Measurements from ENCODE around the gene STK4. TPM values are rescaled to one million over a fixed set of nuclear protein-coding genes. Genes with fewer than 3 reads are reported as not detected.
"Not testable (repeated sequence)": the region's sequence is repeated elsewhere in the genome, so short reads cannot be mapped to it uniquely, and the experiment has no call there.

STK4 gene
- total and polyA plus RNA-seq, 12 donors, result 7.1 to 39.3 (median 28.0) TPM

DNA sequence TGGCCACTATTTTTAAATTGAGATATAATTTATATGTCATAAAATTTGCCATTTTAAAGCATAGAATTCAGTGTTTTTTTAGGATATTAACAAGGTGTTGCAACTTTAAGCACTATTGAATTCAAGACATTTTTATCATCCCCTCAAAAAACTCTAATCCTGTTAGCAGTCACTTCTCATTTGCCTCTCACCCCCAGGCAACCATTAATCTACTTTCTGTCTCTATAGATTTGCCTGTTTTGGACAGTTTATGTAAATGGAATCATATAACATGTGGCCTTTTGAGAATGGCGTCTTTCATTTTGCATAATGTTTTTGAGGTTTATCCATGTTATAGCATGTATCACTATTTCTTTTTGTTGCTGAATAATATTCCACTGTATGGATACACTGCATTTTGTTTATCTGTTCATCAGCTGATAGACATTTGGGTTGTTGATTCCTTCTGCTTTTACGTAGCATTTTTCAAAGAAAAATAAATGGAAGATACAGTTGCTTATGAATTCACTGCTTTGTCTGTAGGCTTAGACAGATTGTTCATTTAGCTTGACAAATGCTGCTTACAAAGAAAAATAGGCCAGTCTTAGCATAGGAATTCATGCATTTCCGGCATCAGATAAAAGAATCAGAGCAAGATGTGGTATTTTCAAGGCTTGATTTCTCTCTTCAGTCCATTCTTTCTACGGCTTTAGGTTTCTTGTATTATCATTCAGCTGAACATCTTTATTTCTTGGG is 52.9 kb downstream of the STK4 start:
- Histone ChIP-seq H3K27me3 (no peaks in the 10 kb centered on the region), H3K9me3 (replicated peaks in 1 of 3) (no peaks in the 10 kb centered on the region), H3K27ac (no peak overlapping the region), H3K4me1 (replicated peaks in 1 of 2) (peaks cover 17 to 34% of the 10 kb centered on the region in 2 donors), H3K36me3 (replicated peaks in 1 of 2) (peaks cover 0 to 3% of the 10 kb centered on the region in 2 donors), H3K4me3 (no peak overlapping the region)
- WGBS, 4 donors, result 72 to 87% (median 78%) methylated on average over 4 of the region's 4 CpGs
- DNase-seq, result no peak
- intact Hi-C loops (cut with DNase I), result loop anchor here (5.0 to 10.0 kb wide), 2 partner anchors 96 to 268 kb away; partner anchors contain the start of gene WFDC5 (in 1 of the 2)
- TF ChIP-seq, protein P1, sequence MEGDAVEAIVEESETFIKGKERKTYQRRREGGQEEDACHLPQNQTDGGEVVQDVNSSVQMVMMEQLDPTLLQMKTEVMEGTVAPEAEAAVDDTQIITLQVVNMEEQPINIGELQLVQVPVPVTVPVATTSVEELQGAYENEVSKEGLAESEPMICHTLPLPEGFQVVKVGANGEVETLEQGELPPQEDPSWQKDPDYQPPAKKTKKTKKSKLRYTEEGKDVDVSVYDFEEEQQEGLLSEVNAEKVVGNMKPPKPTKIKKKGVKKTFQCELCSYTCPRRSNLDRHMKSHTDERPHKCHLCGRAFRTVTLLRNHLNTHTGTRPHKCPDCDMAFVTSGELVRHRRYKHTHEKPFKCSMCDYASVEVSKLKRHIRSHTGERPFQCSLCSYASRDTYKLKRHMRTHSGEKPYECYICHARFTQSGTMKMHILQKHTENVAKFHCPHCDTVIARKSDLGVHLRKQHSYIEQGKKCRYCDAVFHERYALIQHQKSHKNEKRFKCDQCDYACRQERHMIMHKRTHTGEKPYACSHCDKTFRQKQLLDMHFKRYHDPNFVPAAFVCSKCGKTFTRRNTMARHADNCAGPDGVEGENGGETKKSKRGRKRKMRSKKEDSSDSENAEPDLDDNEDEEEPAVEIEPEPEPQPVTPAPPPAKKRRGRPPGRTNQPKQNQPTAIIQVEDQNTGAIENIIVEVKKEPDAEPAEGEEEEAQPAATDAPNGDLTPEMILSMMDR (IDR thresholded peaks at IDR 0.05), result no peak
- TF ChIP-seq POLR2A (IDR thresholded peaks at IDR 0.05), result no peak

DNA sequence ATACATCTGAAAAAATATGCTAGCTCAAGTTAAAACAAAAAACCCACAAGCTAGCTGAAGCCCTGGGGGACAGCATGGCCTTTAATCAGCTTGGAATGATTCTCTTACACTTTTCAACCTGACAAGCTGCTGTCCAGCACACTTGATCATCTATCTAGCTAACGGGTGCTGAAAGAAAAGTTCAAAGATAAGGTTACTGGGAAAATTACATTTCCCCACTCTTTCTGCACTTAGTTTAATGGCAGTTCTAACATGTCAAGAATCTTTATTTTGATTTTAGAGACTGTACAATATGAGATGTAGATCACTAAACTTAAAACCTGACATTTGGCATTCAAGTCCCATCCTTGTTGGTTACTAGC is 53.4 kb downstream of the STK4 start:
- no peaks in the 10 kb centered on the region for H3K9me3 ChIP-seq (replicated peaks in 1 of 3)
- no peak overlapping the region for H3K4me3 ChIP-seq
- no peaks in the 10 kb centered on the region for H3K27me3 ChIP-seq
- no peak for DNase-seq
- TF ChIP-seq, protein P1 (IDR thresholded peaks at IDR 0.05), result no peak
- no peak for TF ChIP-seq POLR2A (IDR thresholded peaks at IDR 0.05)
- intact Hi-C loops (cut with DNase I), result loop anchor here (5.0 to 10.0 kb wide), 2 partner anchors 95 to 268 kb away; partner anchors contain the start of gene WFDC5 (in 1 of the 2)
- peaks cover 17 to 31% of the 10 kb centered on the region in 2 donors for H3K4me1 ChIP-seq (replicated peaks in 1 of 2)
- H3K36me3 ChIP-seq (replicated peaks in 1 of 2), result peaks cover 0 to 6% of the 10 kb centered on the region in 2 donors
- H3K27ac ChIP-seq, result no peak overlapping the region
- WGBS, 4 donors, result 30 to 58% (median 47%) methylated on average over 1 of the region's 1 CpG

DNA sequence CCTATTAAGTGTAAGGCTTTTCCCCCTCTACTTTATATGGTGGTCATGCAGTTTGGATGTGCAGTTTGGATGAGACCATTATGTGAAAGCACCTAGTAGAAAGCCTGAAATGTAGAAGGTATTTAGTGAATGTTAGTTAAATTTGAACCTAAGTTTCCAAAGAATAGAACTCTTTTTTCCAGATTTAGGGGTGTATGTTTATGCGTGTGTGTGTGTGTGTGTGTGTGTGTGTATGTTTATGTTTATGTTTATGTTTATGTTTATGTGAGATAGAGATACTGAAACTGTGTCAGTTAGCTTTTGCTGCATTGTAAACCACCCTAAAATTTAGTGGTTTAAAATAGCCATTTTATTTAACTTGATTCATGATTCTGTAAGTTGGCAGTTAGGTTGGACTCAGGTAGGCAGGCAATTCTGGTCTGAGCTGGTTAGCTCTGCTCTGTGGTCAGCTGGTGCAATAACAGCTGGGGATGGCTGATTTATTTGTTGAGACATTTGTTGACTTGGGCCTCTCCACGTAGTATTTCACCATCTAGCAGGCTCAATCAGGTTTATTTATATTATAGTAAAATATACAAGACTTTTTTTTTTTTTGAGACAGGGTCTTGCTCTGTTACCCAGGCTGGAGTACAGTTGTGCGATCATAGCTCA is 54.0 kb downstream of the STK4 start:
- H3K9me3 ChIP-seq (replicated peaks in 1 of 3), result no peaks in the 10 kb centered on the region
- intact Hi-C loops (cut with DNase I), result no loop called here
- peaks cover 0 to 12% of the 10 kb centered on the region in 2 donors for H3K36me3 ChIP-seq (replicated peaks in 1 of 2)
- no peak for TF ChIP-seq POLR2A (IDR thresholded peaks at IDR 0.05)
- TF ChIP-seq, protein P1 (IDR thresholded peaks at IDR 0.05), result no peak
- H3K27me3 ChIP-seq, result no peaks in the 10 kb centered on the region
- WGBS, 4 donors, result 76 to 87% (median 82%) methylated on average over 3 of the region's 3 CpGs
- H3K4me1 ChIP-seq (replicated peaks in 1 of 2), result peaks cover 16 to 25% of the 10 kb centered on the region in 2 donors
- no peak overlapping the region for H3K4me3 ChIP-seq
- H3K27ac ChIP-seq, result no peak overlapping the region
- DNase-seq, result no peak

DNA sequence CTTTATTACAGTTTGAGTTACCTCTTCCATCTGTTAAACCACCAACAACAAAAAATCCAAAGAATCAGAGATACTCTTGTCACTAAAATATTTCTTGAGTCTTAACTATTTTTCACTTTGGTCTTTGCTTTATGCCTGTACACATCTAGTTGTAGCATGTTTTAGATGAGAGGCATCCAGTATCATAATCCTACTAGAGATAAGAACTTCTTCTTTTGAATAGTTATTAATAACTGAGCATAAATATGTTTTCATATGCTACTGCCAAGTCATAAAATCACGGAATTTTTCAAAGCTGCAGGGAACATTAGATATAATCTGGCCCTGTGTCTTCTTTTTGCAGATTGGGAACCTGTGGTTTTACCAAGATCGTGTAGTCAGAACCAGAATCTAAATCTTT is 55.3 kb downstream of the STK4 start:
- no peaks in the 10 kb centered on the region for H3K27me3 ChIP-seq
- H3K4me1 ChIP-seq (replicated peaks in 1 of 2), result peaks cover 4 to 14% of the 10 kb centered on the region in 2 donors
- H3K9me3 ChIP-seq (replicated peaks in 1 of 3), result no peaks in the 10 kb centered on the region
- peaks cover 0 to 17% of the 10 kb centered on the region in 2 donors for H3K36me3 ChIP-seq (replicated peaks in 1 of 2)
- TF ChIP-seq POLR2A (IDR thresholded peaks at IDR 0.05), result no peak
- TF ChIP-seq, protein P1 (IDR thresholded peaks at IDR 0.05), result no peak
- WGBS, 4 donors, result 58 to 79% (median 67%) methylated on average over 2 of the region's 2 CpGs
- DNase-seq, result no peak
- no peak overlapping the region for H3K27ac ChIP-seq
- no peak overlapping the region for H3K4me3 ChIP-seq
- intact Hi-C loops (cut with DNase I), result no loop called here

DNA sequence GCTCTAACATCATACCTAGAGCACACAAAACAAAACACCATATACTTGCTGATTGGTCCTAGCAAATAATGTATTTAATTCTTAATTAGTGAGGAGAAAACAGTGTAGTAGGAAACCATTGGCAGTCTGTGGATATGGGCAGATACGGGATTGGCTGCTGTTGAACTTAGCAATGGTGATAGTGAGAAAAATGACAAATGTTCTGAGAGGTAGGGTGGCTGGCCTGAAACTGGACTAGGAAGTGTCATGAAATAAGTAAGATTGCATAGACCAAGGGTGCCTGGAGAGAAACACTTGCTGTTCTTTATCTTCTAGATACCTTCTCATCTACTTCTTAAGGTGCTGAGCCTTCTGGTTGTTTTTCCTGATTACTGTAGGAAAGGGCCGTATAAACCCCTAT is 56.8 kb downstream of the STK4 start:
- Histone ChIP-seq H3K36me3 (replicated peaks in 1 of 2) (peaks cover 0 to 17% of the 10 kb centered on the region in 2 donors), H3K4me1 (replicated peaks in 1 of 2) (peaks cover 2 to 11% of the 10 kb centered on the region in 2 donors)
- intact Hi-C loops (cut with DNase I); H3K4me3 ChIP-seq; DNase-seq; H3K9me3 ChIP-seq (replicated peaks in 1 of 3); H3K27ac ChIP-seq; H3K27me3 ChIP-seq: not testable (repeated sequence)
- 90 to 95% (median 92%) methylated on average over 2 of the region's 2 CpGs for WGBS, 4 donors

Data from adrenal gland (tissue), 12 donors.